Uterus (tissue), 2 donors: Measurements from ENCODE around the gene PTPRZ1.

Source experiments
- POLR2A ChIP-seq, 2 donors: fragments of 450-650 bp; IDR thresholded peaks; one replicate each; pipeline ENCODE4 v1.6.1; 2016; ENCODE audit warnings: antibody characterized with exemption in 2 of 2, mild to moderate bottlenecking in 1 of 2, moderate library complexity in 1 of 2
- TF ChIP-seq, protein P1 (sequence below), 4 experiments: fragments of 200-600 bp in 2 of 4; fragments of 450-650 bp in 2 of 4; sonication (generic) in 2 of 4; IDR thresholded peaks; one replicate each; pipeline ENCODE4 v1.5.1; 2016 to 2019; ENCODE audit warnings: antibody characterized with exemption in 4 of 4, mild to moderate bottlenecking in 2 of 4, moderate library complexity in 1 of 4

DNA sequence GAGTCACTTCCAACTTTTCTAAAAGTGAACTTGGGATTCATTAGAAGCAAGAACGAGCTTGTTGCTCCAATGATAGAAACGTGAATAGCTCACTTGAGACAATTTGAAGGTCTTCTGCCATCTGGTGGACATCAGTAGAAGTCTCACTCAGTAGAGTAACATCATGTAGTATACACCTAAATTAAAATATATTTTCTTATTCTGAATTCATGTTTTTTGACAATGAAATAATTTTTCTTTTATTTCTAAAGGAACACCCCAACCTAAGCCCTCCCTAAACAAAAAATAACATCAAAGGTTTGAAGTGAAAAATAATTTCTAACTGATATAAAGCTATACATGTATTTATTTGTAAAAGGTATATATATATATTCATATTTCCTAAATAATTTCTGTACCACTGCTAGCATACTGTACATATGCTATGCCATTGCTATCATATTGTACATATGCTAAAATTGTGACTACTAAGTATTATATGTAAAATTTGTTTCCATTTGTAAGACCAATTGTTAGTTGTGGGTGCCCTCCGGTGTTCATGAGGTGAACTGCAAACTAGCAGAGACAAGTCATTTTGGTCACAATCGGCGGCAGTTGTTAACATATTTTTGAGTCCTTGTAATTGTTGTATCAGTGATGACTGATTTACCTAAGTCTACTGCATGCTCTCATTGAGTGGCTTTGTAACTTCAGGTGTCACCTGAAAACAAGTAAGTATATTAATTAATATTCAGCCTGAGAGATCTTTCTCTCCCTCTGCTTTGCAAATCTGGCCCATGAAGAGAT, 121.9 kb downstream of the PTPRZ1 start:
- TF ChIP-seq, protein P1, sequence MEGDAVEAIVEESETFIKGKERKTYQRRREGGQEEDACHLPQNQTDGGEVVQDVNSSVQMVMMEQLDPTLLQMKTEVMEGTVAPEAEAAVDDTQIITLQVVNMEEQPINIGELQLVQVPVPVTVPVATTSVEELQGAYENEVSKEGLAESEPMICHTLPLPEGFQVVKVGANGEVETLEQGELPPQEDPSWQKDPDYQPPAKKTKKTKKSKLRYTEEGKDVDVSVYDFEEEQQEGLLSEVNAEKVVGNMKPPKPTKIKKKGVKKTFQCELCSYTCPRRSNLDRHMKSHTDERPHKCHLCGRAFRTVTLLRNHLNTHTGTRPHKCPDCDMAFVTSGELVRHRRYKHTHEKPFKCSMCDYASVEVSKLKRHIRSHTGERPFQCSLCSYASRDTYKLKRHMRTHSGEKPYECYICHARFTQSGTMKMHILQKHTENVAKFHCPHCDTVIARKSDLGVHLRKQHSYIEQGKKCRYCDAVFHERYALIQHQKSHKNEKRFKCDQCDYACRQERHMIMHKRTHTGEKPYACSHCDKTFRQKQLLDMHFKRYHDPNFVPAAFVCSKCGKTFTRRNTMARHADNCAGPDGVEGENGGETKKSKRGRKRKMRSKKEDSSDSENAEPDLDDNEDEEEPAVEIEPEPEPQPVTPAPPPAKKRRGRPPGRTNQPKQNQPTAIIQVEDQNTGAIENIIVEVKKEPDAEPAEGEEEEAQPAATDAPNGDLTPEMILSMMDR (IDR thresholded peaks at IDR 0.05) = peak; percentile 5 to 32 (median 26)
- no peak for TF ChIP-seq POLR2A (IDR thresholded peaks at IDR 0.05)
